Breast epithelium (tissue), 4 donors: Measurements from ENCODE around the gene ULK4. TPM values are rescaled to one million over a fixed set of nuclear protein-coding genes. Genes with fewer than 3 reads are reported as not detected.

Source experiments
- DNase-seq, 2 donors: peaks; one replicate each; pipeline ENCODE4 v3.0.0-alpha.2; 2019; ENCODE audit warnings: low spot score in 2 of 2
- H3K27ac ChIP-seq, 2 donors: fragments of 200-600 bp; sonication (generic) in 1 of 2; one replicate each; pipeline ENCODE4 v1.5.1; 2016 to 2019; ENCODE audit warnings: mild to moderate bottlenecking in 1 of 2
- H3K27me3 ChIP-seq, 2 donors: fragments of 200-600 bp; sonication (generic) in 1 of 2; one replicate each; pipeline versions ENCODE4 v1.5.1 to v1.6.0; 2017 to 2019; ENCODE audit warnings: control low read depth in 1 of 2, mild to moderate bottlenecking in 1 of 2
- H3K36me3 ChIP-seq: fragments of 200-600 bp; one replicate; pipeline ENCODE4 v1.5.1; 2019
- H3K4me1 ChIP-seq, 2 donors: fragments of 200-600 bp; sonication (generic); one replicate each; pipeline ENCODE4 v1.5.1; 2016 to 2019; ENCODE audit warnings: control low read depth in 1 of 2
- H3K4me3 ChIP-seq, 3 donors: fragments of 200-600 bp; sonication (generic); 1 replicate in 2 of 3; 2 replicates in 1 of 3; pipeline ENCODE4 v1.5.1; 2016 to 2019; ENCODE audit warnings: mild to moderate bottlenecking in 3 of 3, moderate library complexity in 2 of 3
- H3K9me3 ChIP-seq, 2 donors: fragments of 200-600 bp; sonication (generic) in 1 of 2; one replicate each; pipeline ENCODE4 v1.5.1; 2016 to 2019; ENCODE audit warnings: control low read depth in 1 of 2
- POLR2A ChIP-seq: fragments of 450-650 bp; IDR thresholded peaks from one replicate; pipeline ENCODE4 v1.6.1; 2016; ENCODE audit warnings: antibody characterized with exemption, mild to moderate bottlenecking, moderate library complexity
- POLR2AphosphoS5 ChIP-seq, 3 donors: sonication (generic); formaldehyde crosslinking; IDR thresholded peaks; one replicate each; pipeline ENCODE4 v1.6.1; 2017; ENCODE audit warnings: antibody characterized with exemption in 3 of 3
- intact Hi-C: fragments of 100-400 bp; cut with DNase I; formaldehyde crosslinking; loops from one replicate; pipeline ENCODE4 v1.15.1; 2023; ENCODE audit warnings: low total_unique reads
- total RNA-seq, 3 donors: library from RNA; depleted of rRNA; stranded (reverse); fragments of >200 nt; gene quantifications; one replicate each; pipeline ENCODE4 v1.1.0, GENCODE V29; 2016
- TF ChIP-seq, protein P1 (sequence below), 3 donors: fragments of 450-650 bp; IDR thresholded peaks; one replicate each; pipeline ENCODE4 v1.5.1; 2016 to 2017; ENCODE audit warnings: antibody characterized with exemption in 3 of 3, mild to moderate bottlenecking in 3 of 3, moderate library complexity in 3 of 3

ULK4 gene
- total RNA-seq = 10 to 100 TPM; 23.0 to 52.8 (median 31.8) TPM

DNA sequence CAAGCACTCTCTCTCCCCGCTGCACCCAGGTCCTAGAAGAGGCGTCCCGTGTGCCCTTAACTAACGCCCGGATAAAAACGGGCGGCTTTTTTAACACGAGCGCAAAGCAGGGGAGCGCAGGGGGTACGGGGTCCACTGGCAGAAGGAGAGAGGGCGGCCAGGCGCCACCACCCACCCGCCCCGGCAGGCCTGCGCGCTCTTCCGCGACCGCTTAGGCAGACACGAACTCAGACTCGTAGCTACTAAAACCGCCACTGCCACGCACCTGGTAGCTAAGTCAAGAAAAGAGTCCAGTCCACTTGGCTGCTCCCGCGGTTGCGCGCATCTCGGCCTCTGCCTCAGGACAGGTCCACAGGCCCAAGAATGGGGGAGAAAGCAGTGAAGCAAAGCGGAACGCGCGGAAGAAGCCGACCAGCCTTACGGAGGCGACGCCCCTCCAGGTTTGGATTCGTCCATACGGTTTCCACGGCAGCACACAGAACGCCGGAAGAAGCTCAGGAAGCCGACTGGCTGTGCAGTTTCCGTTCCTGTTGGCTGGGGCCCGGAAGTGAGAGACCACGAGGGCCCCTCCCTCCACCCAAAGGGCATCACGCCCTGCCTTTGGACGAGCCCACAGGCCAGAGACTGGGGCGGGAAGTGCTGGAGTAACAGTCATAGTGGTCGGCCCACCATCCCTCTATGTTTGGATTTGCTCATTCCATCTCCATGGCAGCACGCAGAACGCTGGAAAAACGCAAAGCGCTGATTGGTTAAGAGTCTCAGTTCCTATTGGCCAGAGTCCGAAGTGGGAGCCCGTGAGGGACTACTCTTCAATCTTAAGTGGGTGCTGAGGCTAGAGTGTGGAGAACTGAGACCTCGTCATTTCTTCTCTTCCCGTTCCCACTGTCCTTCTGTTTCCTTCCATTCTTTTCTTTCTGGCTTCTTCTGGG is at the start of gene ULK4:
Gene ULK4, minus strand, starts transcription at position 353 of the 929 bp plus-strand sequence. CDS start 7,344 bp downstream, outside the sequence.
- no peak for TF ChIP-seq POLR2A
- TF ChIP-seq, protein P1, sequence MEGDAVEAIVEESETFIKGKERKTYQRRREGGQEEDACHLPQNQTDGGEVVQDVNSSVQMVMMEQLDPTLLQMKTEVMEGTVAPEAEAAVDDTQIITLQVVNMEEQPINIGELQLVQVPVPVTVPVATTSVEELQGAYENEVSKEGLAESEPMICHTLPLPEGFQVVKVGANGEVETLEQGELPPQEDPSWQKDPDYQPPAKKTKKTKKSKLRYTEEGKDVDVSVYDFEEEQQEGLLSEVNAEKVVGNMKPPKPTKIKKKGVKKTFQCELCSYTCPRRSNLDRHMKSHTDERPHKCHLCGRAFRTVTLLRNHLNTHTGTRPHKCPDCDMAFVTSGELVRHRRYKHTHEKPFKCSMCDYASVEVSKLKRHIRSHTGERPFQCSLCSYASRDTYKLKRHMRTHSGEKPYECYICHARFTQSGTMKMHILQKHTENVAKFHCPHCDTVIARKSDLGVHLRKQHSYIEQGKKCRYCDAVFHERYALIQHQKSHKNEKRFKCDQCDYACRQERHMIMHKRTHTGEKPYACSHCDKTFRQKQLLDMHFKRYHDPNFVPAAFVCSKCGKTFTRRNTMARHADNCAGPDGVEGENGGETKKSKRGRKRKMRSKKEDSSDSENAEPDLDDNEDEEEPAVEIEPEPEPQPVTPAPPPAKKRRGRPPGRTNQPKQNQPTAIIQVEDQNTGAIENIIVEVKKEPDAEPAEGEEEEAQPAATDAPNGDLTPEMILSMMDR (IDR thresholded peaks at IDR 0.05) = peak in 1 of 3 donors; percentile 14
- TF ChIP-seq POLR2AphosphoS5 (IDR thresholded peaks at IDR 0.05) = peak; percentile 86 to 89 (median 86)
- H3K27me3 ChIP-seq = no peaks in the 10 kb centered on the region
- peak within 1 kb of the TSS; percentile 79 to 93 (median 91) for H3K4me3 ChIP-seq
- H3K27ac ChIP-seq = peak within 1 kb of the TSS; percentile 81 to 91
- DNase-seq = peak; percentile 94 to 95
- no peaks in the 10 kb centered on the region for H3K9me3 ChIP-seq
- H3K4me1 ChIP-seq = peaks cover 0 to 3% of the 10 kb centered on the region in 2 donors
- intact Hi-C loops = no loop called here
- no peaks in the 10 kb centered on the region for H3K36me3 ChIP-seq

GRCh38 chr3:42010530-42010929 is 48.6 kb upstream of the ULK4 start:
- H3K27ac ChIP-seq = no peak overlapping the region
- no peak for DNase-seq
- H3K9me3 ChIP-seq = no peaks in the 10 kb centered on the region
- intact Hi-C loops = loop anchor here (5.0 to 10.0 kb wide), 2 partner anchors 84 to 327 kb away; partner anchors contain the start of gene TRAK1
- no peak overlapping the region for H3K4me3 ChIP-seq
- no peaks in the 10 kb centered on the region for H3K27me3 ChIP-seq
- H3K4me1 ChIP-seq = no peaks in the 10 kb centered on the region
- no peak for TF ChIP-seq POLR2A
- TF ChIP-seq POLR2AphosphoS5 (IDR thresholded peaks at IDR 0.05) = no peak
- TF ChIP-seq, protein P1 (IDR thresholded peaks at IDR 0.05) = no peak
- no peaks in the 10 kb centered on the region for H3K36me3 ChIP-seq

DNA sequence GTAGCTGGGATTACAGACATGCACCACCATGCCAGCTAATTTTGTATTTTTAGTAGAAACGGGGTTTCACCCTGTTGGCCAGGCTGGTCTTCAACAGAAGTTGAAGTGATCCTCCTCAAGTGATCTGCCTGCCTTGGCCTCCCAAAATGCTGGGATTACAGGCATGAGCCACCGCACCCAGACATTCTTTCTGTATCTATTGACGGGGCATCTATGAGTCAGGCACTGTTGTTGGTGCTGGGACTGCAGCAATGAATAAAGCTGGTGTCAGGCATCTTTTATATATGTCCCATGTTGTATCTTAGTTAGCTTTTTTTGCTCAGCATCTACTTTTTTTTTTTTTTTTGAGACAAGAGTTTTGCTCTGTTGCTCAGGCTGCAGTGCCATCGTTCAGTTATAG is 47.6 kb upstream of the ULK4 start:
- H3K36me3 ChIP-seq = no peaks in the 10 kb centered on the region
- H3K27me3 ChIP-seq = no peaks in the 10 kb centered on the region
- no peaks in the 10 kb centered on the region for H3K9me3 ChIP-seq
- TF ChIP-seq, protein P1 (IDR thresholded peaks at IDR 0.05) = no peak
- TF ChIP-seq POLR2AphosphoS5 (IDR thresholded peaks at IDR 0.05) = no peak
- no peak for TF ChIP-seq POLR2A
- no peak overlapping the region for H3K4me3 ChIP-seq
- DNase-seq = no peak
- H3K27ac ChIP-seq = no peak overlapping the region
- intact Hi-C loops = no loop called here
- H3K4me1 ChIP-seq = no peaks in the 10 kb centered on the region

GRCh38 chr3:42007785-42008184 is 45.9 kb upstream of the ULK4 start:
- H3K27me3 ChIP-seq = no peaks in the 10 kb centered on the region
- no peaks in the 10 kb centered on the region for H3K4me1 ChIP-seq
- intact Hi-C loops = no loop called here
- no peak for DNase-seq
- H3K9me3 ChIP-seq = no peaks in the 10 kb centered on the region
- H3K27ac ChIP-seq = no peak overlapping the region
- TF ChIP-seq, protein P1 (IDR thresholded peaks at IDR 0.05) = no peak
- TF ChIP-seq POLR2AphosphoS5 (IDR thresholded peaks at IDR 0.05) (no peak), POLR2A (no peak)
- no peak overlapping the region for H3K4me3 ChIP-seq
- no peaks in the 10 kb centered on the region for H3K36me3 ChIP-seq

DNA sequence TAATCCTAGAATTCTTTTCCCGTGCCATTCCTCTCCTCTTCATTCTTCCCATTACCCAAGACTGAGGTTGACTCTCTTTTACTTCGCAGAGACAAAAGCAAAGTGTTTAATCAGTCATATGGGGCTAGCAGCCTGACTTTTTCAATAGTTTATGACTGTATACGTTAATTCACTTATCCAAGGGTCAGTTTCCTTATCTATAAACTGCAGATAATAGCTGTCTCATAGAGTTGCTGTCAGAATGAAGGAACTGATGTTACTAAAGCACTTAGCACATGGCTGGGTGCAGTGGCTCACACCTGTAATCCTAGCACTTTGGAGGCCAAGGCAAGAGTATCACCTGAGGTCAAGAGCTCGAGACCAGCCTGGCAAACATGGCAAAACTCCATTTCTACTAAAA is 43.5 kb upstream of the ULK4 start:
- no peak overlapping the region for H3K4me3 ChIP-seq
- DNase-seq = no peak
- intact Hi-C loops = no loop called here
- no peak overlapping the region for H3K27ac ChIP-seq
- TF ChIP-seq, protein P1 (IDR thresholded peaks at IDR 0.05) = no peak
- TF ChIP-seq POLR2AphosphoS5 (IDR thresholded peaks at IDR 0.05) (no peak), POLR2A (no peak)
- H3K36me3 ChIP-seq = no peaks in the 10 kb centered on the region
- H3K27me3 ChIP-seq = no peaks in the 10 kb centered on the region
- H3K9me3 ChIP-seq = no peaks in the 10 kb centered on the region
- H3K4me1 ChIP-seq = no peaks in the 10 kb centered on the region
